ENCODE results near the gene TPK1.

GRCh38 chr7:144768633-144769032 is 67.2 kb downstream of the TPK1 start:
- TF ChIP-seq EZH2phosphoT487 (IDR thresholded peaks at IDR 0.05; ENCODE audit: borderline replicate concordance, low read length) (no peak), CTCF (IDR thresholded peaks at IDR 0.05; ENCODE audit: low read depth, low read length, poor library complexity, severe bottlenecking) (no peak)

Data from DOHH2 (cell line).